ENCODE data around the gene PTPRG. TPM values are rescaled to one million over a fixed set of nuclear protein-coding genes. Genes with fewer than 3 reads are reported as not detected.

The PTPRG gene
- total RNA-seq, 1 experiment from 2014 or later, result 32.1 TPM

DNA sequence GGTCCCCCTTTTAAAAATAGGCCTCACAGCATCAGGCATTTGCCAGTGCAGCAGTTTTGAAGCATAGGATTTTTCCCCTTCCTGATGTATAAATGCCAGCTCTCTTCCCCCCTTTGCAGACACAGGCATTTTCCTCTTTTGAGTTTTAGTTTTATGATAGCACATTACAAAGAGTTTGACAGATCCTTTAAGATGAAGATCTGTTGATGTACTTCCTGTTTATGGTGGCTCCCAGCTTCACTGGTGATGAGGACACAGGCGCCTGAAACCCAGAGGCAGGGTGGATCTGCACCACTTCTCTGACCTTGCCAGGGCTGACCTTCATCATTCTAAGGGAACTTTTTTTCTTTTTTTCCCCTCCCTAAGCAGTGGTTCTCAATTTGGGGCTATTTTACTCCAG lies 243.4 kb downstream of the PTPRG start (continued):
- TF ChIP-seq, protein P1, sequence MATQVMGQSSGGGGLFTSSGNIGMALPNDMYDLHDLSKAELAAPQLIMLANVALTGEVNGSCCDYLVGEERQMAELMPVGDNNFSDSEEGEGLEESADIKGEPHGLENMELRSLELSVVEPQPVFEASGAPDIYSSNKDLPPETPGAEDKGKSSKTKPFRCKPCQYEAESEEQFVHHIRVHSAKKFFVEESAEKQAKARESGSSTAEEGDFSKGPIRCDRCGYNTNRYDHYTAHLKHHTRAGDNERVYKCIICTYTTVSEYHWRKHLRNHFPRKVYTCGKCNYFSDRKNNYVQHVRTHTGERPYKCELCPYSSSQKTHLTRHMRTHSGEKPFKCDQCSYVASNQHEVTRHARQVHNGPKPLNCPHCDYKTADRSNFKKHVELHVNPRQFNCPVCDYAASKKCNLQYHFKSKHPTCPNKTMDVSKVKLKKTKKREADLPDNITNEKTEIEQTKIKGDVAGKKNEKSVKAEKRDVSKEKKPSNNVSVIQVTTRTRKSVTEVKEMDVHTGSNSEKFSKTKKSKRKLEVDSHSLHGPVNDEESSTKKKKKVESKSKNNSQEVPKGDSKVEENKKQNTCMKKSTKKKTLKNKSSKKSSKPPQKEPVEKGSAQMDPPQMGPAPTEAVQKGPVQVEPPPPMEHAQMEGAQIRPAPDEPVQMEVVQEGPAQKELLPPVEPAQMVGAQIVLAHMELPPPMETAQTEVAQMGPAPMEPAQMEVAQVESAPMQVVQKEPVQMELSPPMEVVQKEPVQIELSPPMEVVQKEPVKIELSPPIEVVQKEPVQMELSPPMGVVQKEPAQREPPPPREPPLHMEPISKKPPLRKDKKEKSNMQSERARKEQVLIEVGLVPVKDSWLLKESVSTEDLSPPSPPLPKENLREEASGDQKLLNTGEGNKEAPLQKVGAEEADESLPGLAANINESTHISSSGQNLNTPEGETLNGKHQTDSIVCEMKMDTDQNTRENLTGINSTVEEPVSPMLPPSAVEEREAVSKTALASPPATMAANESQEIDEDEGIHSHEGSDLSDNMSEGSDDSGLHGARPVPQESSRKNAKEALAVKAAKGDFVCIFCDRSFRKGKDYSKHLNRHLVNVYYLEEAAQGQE (IDR thresholded peaks at IDR 0.05; ENCODE audit: low read depth), result no peak
- TF ChIP-seq EZH2 (IDR thresholded peaks at IDR 0.05), result no peak
- TF ChIP-seq CBX3 (IDR thresholded peaks at IDR 0.05; ENCODE audit: low read depth), result no peak
- TF ChIP-seq POLR2AphosphoS5 (IDR thresholded peaks at IDR 0.05; ENCODE audit: low read depth, low read length), result no peak
- TF ChIP-seq, protein P2, sequence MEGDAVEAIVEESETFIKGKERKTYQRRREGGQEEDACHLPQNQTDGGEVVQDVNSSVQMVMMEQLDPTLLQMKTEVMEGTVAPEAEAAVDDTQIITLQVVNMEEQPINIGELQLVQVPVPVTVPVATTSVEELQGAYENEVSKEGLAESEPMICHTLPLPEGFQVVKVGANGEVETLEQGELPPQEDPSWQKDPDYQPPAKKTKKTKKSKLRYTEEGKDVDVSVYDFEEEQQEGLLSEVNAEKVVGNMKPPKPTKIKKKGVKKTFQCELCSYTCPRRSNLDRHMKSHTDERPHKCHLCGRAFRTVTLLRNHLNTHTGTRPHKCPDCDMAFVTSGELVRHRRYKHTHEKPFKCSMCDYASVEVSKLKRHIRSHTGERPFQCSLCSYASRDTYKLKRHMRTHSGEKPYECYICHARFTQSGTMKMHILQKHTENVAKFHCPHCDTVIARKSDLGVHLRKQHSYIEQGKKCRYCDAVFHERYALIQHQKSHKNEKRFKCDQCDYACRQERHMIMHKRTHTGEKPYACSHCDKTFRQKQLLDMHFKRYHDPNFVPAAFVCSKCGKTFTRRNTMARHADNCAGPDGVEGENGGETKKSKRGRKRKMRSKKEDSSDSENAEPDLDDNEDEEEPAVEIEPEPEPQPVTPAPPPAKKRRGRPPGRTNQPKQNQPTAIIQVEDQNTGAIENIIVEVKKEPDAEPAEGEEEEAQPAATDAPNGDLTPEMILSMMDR (IDR thresholded peaks at IDR 0.05 in 2 of 3, conservative IDR thresholded peaks at IDR 0.05 in 1 of 3; ENCODE audit: borderline replicate concordance in 1 of 3, insufficient read depth in 1 of 3, low read depth in 2 of 3, low read length in 2 of 3), result no peak
- no peak for TF ChIP-seq JUND (IDR thresholded peaks at IDR 0.05)
- no peak for TF ChIP-seq SIN3A (IDR thresholded peaks at IDR 0.05; ENCODE audit: low read depth)

DNA sequence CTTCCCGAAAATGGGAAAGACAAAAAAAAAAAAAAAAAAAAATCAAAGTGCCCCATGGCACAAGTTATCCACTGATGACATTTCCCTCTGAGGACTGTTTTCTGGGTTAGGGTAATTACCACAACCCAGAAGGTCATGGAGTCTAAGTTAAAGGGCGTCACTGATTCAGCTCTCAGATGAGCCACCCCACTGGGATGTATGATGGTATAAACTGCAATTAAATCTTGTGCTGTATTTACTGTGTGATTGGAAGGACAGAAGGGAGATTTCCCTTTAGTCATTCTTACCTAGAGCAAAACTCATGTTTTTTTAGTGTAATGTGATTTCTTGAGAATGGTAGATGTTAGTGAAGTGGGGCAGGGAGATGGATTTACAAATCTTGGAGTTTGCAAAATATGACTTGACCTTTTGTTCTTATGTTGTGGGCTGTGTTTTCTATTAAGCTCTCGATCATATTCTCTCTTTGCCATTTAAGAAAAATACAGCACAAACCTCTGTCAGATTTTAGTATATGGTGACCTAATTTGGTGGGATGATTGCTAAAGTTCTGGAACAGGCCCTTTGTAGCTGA lies 244.2 kb downstream of the PTPRG start:
- ATAC-seq (no peak), DNase-seq (ENCODE audit: low read depth, low spot score) (no peak)
- Histone ChIP-seq H3K27ac (ENCODE audit: low read depth, low read length) (no peak overlapping the region), H3K4me2 (ENCODE audit: low read length) (no peak overlapping the region), H3K4me3 (replicated peaks in 1 of 2; ENCODE audit: low read depth in 1 of 2, low read length in 2 of 2) (no peak overlapping the region), H3K79me2 (ENCODE audit: insufficient read depth, low read length) (no peaks in the 10 kb centered on the region; the same call in 1 of the 2 replicates), H4K20me1 (ENCODE audit: insufficient read depth) (0 out of 2 replicates have a peak, but pooled peaks cover 5% of the 10 kb centered on the region), H3K4me1 (ENCODE audit: control insufficient read depth in 1 of 2, insufficient read depth in 2 of 2, low read length in 2 of 2) (no peaks in the 10 kb centered on the region), H2AFZ (ENCODE audit: low read depth, low read length, poor library complexity, severe bottlenecking) (no peak overlapping the region), H3K9ac (ENCODE audit: low read length) (no peak overlapping the region), H3K9me2 (ENCODE audit: insufficient read depth) (no peaks in the 10 kb centered on the region), H3K36me3 (ENCODE audit: control insufficient read depth in 1 of 2, insufficient read depth in 2 of 2, low read length in 2 of 2) (no peaks in the 10 kb centered on the region), H3K9me3 (ENCODE audit: control insufficient read depth in 1 of 2, insufficient read depth in 1 of 2, low read depth in 1 of 2, low read length in 2 of 2) (no peaks in the 10 kb centered on the region), H3K27me3 (ENCODE audit: insufficient read depth, low read length) (no peaks in the 10 kb centered on the region)
- ChIA-PET POLR2A (no interaction called here), RAD21 (ENCODE audit: low non-redundant PET in 1 of 2, low total read pairs in 2 of 2, uncharacterized antibody in 2 of 2, unreplicated experiment in 2 of 2) (no interaction called here), CTCF (no interaction called here)
- TF ChIP-seq TCF7L2 (IDR thresholded peaks at IDR 0.05; ENCODE audit: borderline replicate concordance, extremely low read depth, insufficient read depth, insufficient read length) (no peak), ZNF274 (IDR thresholded peaks at IDR 0.05; ENCODE audit: low read depth, low read length) (no peak), SIN3A (IDR thresholded peaks at IDR 0.05; ENCODE audit: low read depth) (no peak), SP1 (IDR thresholded peaks at IDR 0.05; ENCODE audit: low read depth) (no peak), SRF (IDR thresholded peaks at IDR 0.05; ENCODE audit: low read depth) (no peak), JUND (IDR thresholded peaks at IDR 0.05) (no peak), CBX3 (IDR thresholded peaks at IDR 0.05; ENCODE audit: low read depth) (no peak), CEBPB (IDR thresholded peaks at IDR 0.05; ENCODE audit: low read depth) (no peak), FOSL1 (IDR thresholded peaks at IDR 0.05; ENCODE audit: low read depth) (no peak), RAD21 (IDR thresholded peaks at IDR 0.05; ENCODE audit: low read depth) (no peak), POLR2A (IDR thresholded peaks at IDR 0.05; ENCODE audit: borderline replicate concordance, extremely low read depth, insufficient read depth, insufficient read length) (no peak), EZH2 (IDR thresholded peaks at IDR 0.05) (no peak), ELF1 (IDR thresholded peaks at IDR 0.05; ENCODE audit: borderline replicate concordance, low read depth) (no peak), POLR2AphosphoS5 (IDR thresholded peaks at IDR 0.05; ENCODE audit: low read depth, low read length) (no peak)
- TF ChIP-seq, protein P3, sequence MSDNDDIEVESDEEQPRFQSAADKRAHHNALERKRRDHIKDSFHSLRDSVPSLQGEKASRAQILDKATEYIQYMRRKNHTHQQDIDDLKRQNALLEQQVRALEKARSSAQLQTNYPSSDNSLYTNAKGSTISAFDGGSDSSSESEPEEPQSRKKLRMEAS (IDR thresholded peaks at IDR 0.05), result no peak
- TF ChIP-seq, protein P2 (IDR thresholded peaks at IDR 0.05 in 2 of 3, conservative IDR thresholded peaks at IDR 0.05 in 1 of 3; ENCODE audit: borderline replicate concordance in 1 of 3, insufficient read depth in 1 of 3, low read depth in 2 of 3, low read length in 2 of 3), result no peak
- intact Hi-C loops (cut with micrococcal nuclease), result no loop called here
- no TSS peak for BruUV-seq (replicated peaks)
